Activated T-cell treated with anti-CD3 and anti-CD28 coated beads, Interleukin-2, amount 50 U/mL, for 72 hours (primary cell): ENCODE data around the gene FOXM1. TPM values are rescaled to one million over a fixed set of nuclear protein-coding genes. Genes with fewer than 3 reads are reported as not detected.

Experiments
- ATAC-seq, 2 donors: fragments of 150-1000 bp; cut with Tn5 transposase; replicated peaks in 1 of 2; 2 replicates each; pipeline ENCODE4 v1.10.0; 2021; ENCODE audit warnings: moderate library complexity in 2 of 2, mild to moderate bottlenecking in 1 of 2
- DNase-seq, 2 donors: peaks; one replicate each; pipeline ENCODE4 v3.0.0; 2021 to 2022; ENCODE audit warnings: mixed read lengths in 1 of 2
- H3K27ac Mint-ChIP-seq: one replicate; pipeline ENCODE4 v1.8.0; 2022; ENCODE audit warnings: mild to moderate bottlenecking, moderate library complexity, mixed read lengths
- H3K27me3 Mint-ChIP-seq: one replicate; pipeline ENCODE4 v1.8.0; 2022; ENCODE audit warnings: low read depth, mixed read lengths
- H3K36me3 Mint-ChIP-seq, 2 donors: one replicate each; pipeline ENCODE4 v1.8.0; 2022; ENCODE audit warnings: mixed read lengths in 2 of 2, mild to moderate bottlenecking in 1 of 2; ENCODE audit not compliant: insufficient read depth in 2 of 2
- H3K4me1 Mint-ChIP-seq: one replicate; pipeline ENCODE4 v1.8.0; 2022; ENCODE audit warnings: low read depth, mixed read lengths
- H3K4me3 Mint-ChIP-seq, 2 donors: one replicate each; pipeline ENCODE4 v1.8.0; 2022; ENCODE audit warnings: mild to moderate bottlenecking in 2 of 2, mixed read lengths in 2 of 2, moderate library complexity in 2 of 2
- H3K9me3 Mint-ChIP-seq, 2 donors: one replicate each; pipeline ENCODE4 v1.8.0; 2022; ENCODE audit warnings: mixed read lengths in 2 of 2
- total RNA-seq, 2 donors: library from RNA; stranded (reverse); gene quantifications; one replicate each; pipeline ENCODE4 v1.2.3, GENCODE V29; 2022

The FOXM1 gene
- total RNA-seq, 2 donors from 2014 or later: 109 to 119 TPM

GRCh38 chr12:2895051-2895451 is 18.1 kb upstream of the FOXM1 start:
- no peaks in the 10 kb centered on the region for H3K27me3 Mint-ChIP-seq
- H3K4me3 Mint-ChIP-seq: no peak overlapping the region
- H3K9me3 Mint-ChIP-seq: no peaks in the 10 kb centered on the region
- DNase-seq: no peak
- peaks cover 1 to 2% of the 10 kb centered on the region in 2 donors for H3K36me3 Mint-ChIP-seq
- no peak for ATAC-seq
- no peak overlapping the region for H3K27ac Mint-ChIP-seq
- peaks cover 16% of the 10 kb centered on the region for H3K4me1 Mint-ChIP-seq

GRCh38 chr12:2893007-2893406 is 16.0 kb upstream of the FOXM1 start:
- H3K4me3 Mint-ChIP-seq: peak overlapping the region; percentile 42 to 54
- peaks cover 1 to 3% of the 10 kb centered on the region in 2 donors for H3K36me3 Mint-ChIP-seq
- H3K27ac Mint-ChIP-seq: no peak overlapping the region
- H3K27me3 Mint-ChIP-seq: no peaks in the 10 kb centered on the region
- DNase-seq (no peak), ATAC-seq (no peak)
- H3K9me3 Mint-ChIP-seq: no peaks in the 10 kb centered on the region
- peaks cover 24% of the 10 kb centered on the region for H3K4me1 Mint-ChIP-seq

GRCh38 chr12:2892246-2892645 is 15.3 kb upstream of the FOXM1 start:
- Mint-ChIP-seq H3K9me3 (no peaks in the 10 kb centered on the region), H3K4me1 (peaks cover 24% of the 10 kb centered on the region), H3K36me3 (peaks cover 1 to 7% of the 10 kb centered on the region in 2 donors), H3K4me3 (peak overlapping the region; percentile 42 to 88), H3K27ac (no peak overlapping the region), H3K27me3 (no peaks in the 10 kb centered on the region)
- no peak for ATAC-seq
- no peak for DNase-seq

GRCh38 chr12:2891240-2892053 is 14.5 kb upstream of the FOXM1 start:
- no peak overlapping the region for H3K27ac Mint-ChIP-seq
- peaks cover 24% of the 10 kb centered on the region for H3K4me1 Mint-ChIP-seq
- peak; percentile 8 to 18 for ATAC-seq

GRCh38 chr12:2890388-2891239 is 13.6 kb upstream of the FOXM1 start, which contains the start of gene TULP3:
TSS of gene TULP3 (plus strand) at chr12:2890891. CDS start at chr12:2890948, 57 bp downstream.
- H3K4me1 Mint-ChIP-seq: peaks cover 24% of the 10 kb centered on the region
- H3K36me3 Mint-ChIP-seq: peaks cover 1 to 16% of the 10 kb centered on the region in 2 donors
- ATAC-seq: peak; percentile 99
- H3K9me3 Mint-ChIP-seq: no peaks in the 10 kb centered on the region
- DNase-seq: peak; percentile 97 to 99
- H3K4me3 Mint-ChIP-seq: peak within 1 kb of the TSS; percentile 88 to 89
- H3K27ac Mint-ChIP-seq: peak within 1 kb of the TSS; percentile 74
- H3K27me3 Mint-ChIP-seq: no peaks in the 10 kb centered on the region

More at GRCh38 chr12:2891240-2892053, 14.5 kb upstream of the FOXM1 start:
- Mint-ChIP-seq H3K36me3 (peaks cover 1 to 8% of the 10 kb centered on the region in 2 donors), H3K9me3 (no peaks in the 10 kb centered on the region), H3K4me3 (peak overlapping the region; percentile 88 to 89), H3K27me3 (no peaks in the 10 kb centered on the region)
- peak; percentile 28 to 45 for DNase-seq

- H3K27ac Mint-ChIP-seq: peak overlapping the region; percentile 74
- peaks cover 3 to 17% of the 10 kb centered on the region in 2 donors for H3K36me3 Mint-ChIP-seq
- no peak for ATAC-seq
- peaks cover 24% of the 10 kb centered on the region for H3K4me1 Mint-ChIP-seq
- H3K4me3 Mint-ChIP-seq: peak overlapping the region; percentile 88 to 89
- no peak for DNase-seq
- no peaks in the 10 kb centered on the region for H3K9me3 Mint-ChIP-seq
- H3K27me3 Mint-ChIP-seq: no peaks in the 10 kb centered on the region
Observed at GRCh38 chr12:2890001-2890387, 13.0 kb upstream of the FOXM1 start.

GRCh38 chr12:2886768-2887450 is 9.9 kb upstream of the FOXM1 start:
- DNase-seq (no peak), ATAC-seq (no peak)
- no peaks in the 10 kb centered on the region for H3K9me3 Mint-ChIP-seq
- H3K36me3 Mint-ChIP-seq: peaks cover 3 to 17% of the 10 kb centered on the region in 2 donors
- peaks cover 24% of the 10 kb centered on the region for H3K4me1 Mint-ChIP-seq
- no peaks in the 10 kb centered on the region for H3K27me3 Mint-ChIP-seq
- no peak overlapping the region for H3K27ac Mint-ChIP-seq
- H3K4me3 Mint-ChIP-seq: no peak overlapping the region

GRCh38 chr12:2884810-2885209 is 7.8 kb upstream of the FOXM1 start:
- DNase-seq (no peak), ATAC-seq (no peak)
- H3K9me3 Mint-ChIP-seq: no peaks in the 10 kb centered on the region
- H3K4me1 Mint-ChIP-seq: peaks cover 25% of the 10 kb centered on the region
- H3K4me3 Mint-ChIP-seq: no peak overlapping the region
- H3K27ac Mint-ChIP-seq: peak overlapping the region; percentile 1
- no peaks in the 10 kb centered on the region for H3K27me3 Mint-ChIP-seq
- H3K36me3 Mint-ChIP-seq: peaks cover 3 to 16% of the 10 kb centered on the region in 2 donors

- Mint-ChIP-seq H3K27me3 (no peaks in the 10 kb centered on the region), H3K27ac (peak overlapping the region; percentile 79), H3K36me3 (peaks cover 17% of the 10 kb centered on the region in 2 donors), H3K4me1 (peaks cover 51% of the 10 kb centered on the region), H3K9me3 (no peaks in the 10 kb centered on the region), H3K4me3 (peak overlapping the region; percentile 88 to 90)
- ATAC-seq: peak; percentile 27 to 42
- no peak for DNase-seq
Observed at GRCh38 chr12:2879853-2880252, 2.9 kb upstream of the FOXM1 start.

- Mint-ChIP-seq H3K27ac (peak overlapping the region; percentile 86), H3K9me3 (no peaks in the 10 kb centered on the region), H3K4me1 (peaks cover 52% of the 10 kb centered on the region), H3K36me3 (peaks cover 21 to 25% of the 10 kb centered on the region in 2 donors), H3K4me3 (peak overlapping the region; percentile 88 to 90), H3K27me3 (no peaks in the 10 kb centered on the region)
- no peak for ATAC-seq
- no peak for DNase-seq
Observed at GRCh38 chr12:2877953-2878732, 1.2 kb upstream of the FOXM1 start.

- DNase-seq (peak; percentile 31 to 36), ATAC-seq (peak; percentile 72 to 73)
- Mint-ChIP-seq H3K36me3 (peaks cover 21 to 28% of the 10 kb centered on the region in 2 donors), H3K9me3 (no peaks in the 10 kb centered on the region), H3K27ac (peak overlapping the region; percentile 96), H3K4me3 (peak overlapping the region; percentile 97 to 98), H3K27me3 (no peaks in the 10 kb centered on the region), H3K4me1 (peaks cover 56% of the 10 kb centered on the region)
Observed at GRCh38 chr12:2876431-2877046, 435 bp downstream of the FOXM1 start.
